OCI-LY3 (cell line): ENCODE data around the gene ZNF835.
"Not testable (repeated sequence)": the region's sequence is repeated elsewhere in the genome, so short reads cannot be mapped to it uniquely, and the experiment has no call there.

Source experiments
- CTCF ChIP-seq: fragments of 200-600, 300-600 bp; sonication (generic); IDR thresholded peaks from 2 replicates; pipeline ENCODE4 v1.5.1; 2014; ENCODE audit warnings: antibody characterized with exemption, low read length, low read depth
- EZH2phosphoT487 ChIP-seq: fragments of 200-600 bp; shearing (Covaris generic); IDR thresholded peaks from 2 replicates; pipeline ENCODE4 v1.6.1; 2018; ENCODE audit warnings: antibody characterized with exemption, mixed run types, low read depth

- not testable (repeated sequence) for TF ChIP-seq CTCF, EZH2phosphoT487
These were observed 1.1 kb upstream of the ZNF835 start for GRCh38 chr19:56672610-56673009.
